ENCODE measurements around the gene DTNBP1.

The DTNBP1 gene

GRCh38 chr6:15662326-15663129 lies at the start of gene DTNBP1:
DTNBP1 (minus strand) TSS chr6:15663028; CDS start chr6:15662869, 159 bp downstream.
- peak; percentile 58 to 79 (median 74) for DNase-seq (ENCODE audit: low read depth in 4 of 4, low spot score in 1 of 4)

- no peak for DNase-seq (ENCODE audit: low read depth in 4 of 4, low spot score in 1 of 4)
Measured at GRCh38 chr6:15709651-15710269, 46.9 kb upstream of the DTNBP1 start.

GRCh38 chr6:15708231-15708630 lies 45.4 kb upstream of the DTNBP1 start:
- no peak for DNase-seq (ENCODE audit: low read depth in 4 of 4, low spot score in 1 of 4)

GRCh38 chr6:15705981-15706380 lies 43.2 kb upstream of the DTNBP1 start:
- no peak for DNase-seq (ENCODE audit: low read depth in 4 of 4, low spot score in 1 of 4)

GRCh38 chr6:15698471-15698870 lies 35.6 kb upstream of the DTNBP1 start:
- no peak for DNase-seq (ENCODE audit: low read depth in 4 of 4, low spot score in 1 of 4)

- no peak for DNase-seq (ENCODE audit: low read depth in 4 of 4, low spot score in 1 of 4)
Measured at GRCh38 chr6:15697895-15698294, 35.1 kb upstream of the DTNBP1 start.

- peak; percentile 52 to 66 (median 60) for DNase-seq (ENCODE audit: low read depth in 4 of 4, low spot score in 1 of 4)
Measured at GRCh38 chr6:15691250-15691869, 28.5 kb upstream of the DTNBP1 start.

- no peak for DNase-seq (ENCODE audit: low read depth in 4 of 4, low spot score in 1 of 4)
Measured at GRCh38 chr6:15690510-15690909, 27.7 kb upstream of the DTNBP1 start.

- DNase-seq (ENCODE audit: low read depth in 4 of 4, low spot score in 1 of 4): no peak
Measured at GRCh38 chr6:15689586-15690482, 27.0 kb upstream of the DTNBP1 start.

- DNase-seq (ENCODE audit: low read depth in 4 of 4, low spot score in 1 of 4): no peak
Measured at GRCh38 chr6:15685619-15686018, 22.8 kb upstream of the DTNBP1 start.

GRCh38 chr6:15682965-15683822 lies 20.4 kb upstream of the DTNBP1 start:
- DNase-seq (ENCODE audit: low read depth in 4 of 4, low spot score in 1 of 4): no peak

GRCh38 chr6:15681946-15682345 lies 19.1 kb upstream of the DTNBP1 start:
- DNase-seq (ENCODE audit: low read depth in 4 of 4, low spot score in 1 of 4): no peak

- no peak for DNase-seq (ENCODE audit: low read depth in 4 of 4, low spot score in 1 of 4)
Measured at GRCh38 chr6:15678514-15678913, 15.7 kb upstream of the DTNBP1 start.

GRCh38 chr6:15677822-15678221 lies 15.0 kb upstream of the DTNBP1 start:
- DNase-seq (ENCODE audit: low read depth in 4 of 4, low spot score in 1 of 4): no peak

- no peak for DNase-seq (ENCODE audit: low read depth in 4 of 4, low spot score in 1 of 4)
Measured at GRCh38 chr6:15675536-15676220, 12.8 kb upstream of the DTNBP1 start.

- no peak for DNase-seq (ENCODE audit: low read depth in 4 of 4, low spot score in 1 of 4)
Measured at GRCh38 chr6:15674690-15675386, 12.0 kb upstream of the DTNBP1 start.

GRCh38 chr6:15673666-15674065 lies 10.8 kb upstream of the DTNBP1 start:
- no peak for DNase-seq (ENCODE audit: low read depth in 4 of 4, low spot score in 1 of 4)

- no peak for DNase-seq (ENCODE audit: low read depth in 4 of 4, low spot score in 1 of 4)
Measured at GRCh38 chr6:15672818-15673217, 10.0 kb upstream of the DTNBP1 start.

GRCh38 chr6:15672291-15672690 lies 9.5 kb upstream of the DTNBP1 start:
- DNase-seq (ENCODE audit: low read depth in 4 of 4, low spot score in 1 of 4): no peak
